Measurements from ENCODE around the gene EN1. TPM values are rescaled to one million over a fixed set of nuclear protein-coding genes. Genes with fewer than 3 reads are reported as not detected.

Gene EN1
- total and polyA plus RNA-seq, 7 donors, result 0.70 to 9.5 (median 1.1) TPM

- peaks cover 0 to 9% (median 0%) of the 10 kb centered on the region in 3 donors for H3K27me3 ChIP-seq (ENCODE audit: insufficient read depth in 3 of 3, low read length in 2 of 3)
- no peak overlapping the region for H3K27ac ChIP-seq
- no peaks in the 10 kb centered on the region for H3K9me3 ChIP-seq
- no peaks in the 10 kb centered on the region for H3K36me3 ChIP-seq (ENCODE audit: insufficient read depth in 1 of 2, low read depth in 1 of 2)
- 45 to 60% (median 57%) methylated on average over 4 of the region's 4 CpGs for WGBS, 3 donors
- TF ChIP-seq CTCF (IDR thresholded peaks at IDR 0.05), result no peak
- H3K4me3 ChIP-seq, result no peak overlapping the region
- DNase-seq (no peak), ATAC-seq (peak in 2 of 4 donors; percentile 47 to 84)
- H3K4me1 ChIP-seq, result no peaks in the 10 kb centered on the region
- intact Hi-C loops (cut with DNase I), result no loop called here
These were observed 46.3 kb downstream of the EN1 start for GRCh38 chr2:118801151-118801550.

GRCh38 chr2:118800736-118801135, 46.7 kb downstream of the EN1 start:
- TF ChIP-seq CTCF (IDR thresholded peaks at IDR 0.05), result no peak
- WGBS, 3 donors, result 83 to 90% (median 84%) methylated on average over 4 of the region's 4 CpGs
- peaks cover 0 to 9% (median 0%) of the 10 kb centered on the region in 3 donors for H3K27me3 ChIP-seq (ENCODE audit: insufficient read depth in 3 of 3, low read length in 2 of 3)
- H3K36me3 ChIP-seq (ENCODE audit: insufficient read depth in 1 of 2, low read depth in 1 of 2), result no peaks in the 10 kb centered on the region
- H3K4me3 ChIP-seq, result no peak overlapping the region
- H3K4me1 ChIP-seq, result no peaks in the 10 kb centered on the region
- no peak overlapping the region for H3K27ac ChIP-seq
- DNase-seq, result no peak
- no peak for ATAC-seq
- intact Hi-C loops (cut with DNase I), result no loop called here
- H3K9me3 ChIP-seq, result no peaks in the 10 kb centered on the region

GRCh38 chr2:118794546-118794945, 52.9 kb downstream of the EN1 start:
- ATAC-seq (peak in 2 of 4 donors; percentile 65 to 69), DNase-seq (no peak)
- no peak for TF ChIP-seq CTCF (IDR thresholded peaks at IDR 0.05)
- Histone ChIP-seq H3K4me1 (no peaks in the 10 kb centered on the region), H3K27ac (no peak overlapping the region), H3K4me3 (no peak overlapping the region), H3K36me3 (ENCODE audit: insufficient read depth in 1 of 2, low read depth in 1 of 2) (no peaks in the 10 kb centered on the region), H3K27me3 (ENCODE audit: insufficient read depth in 3 of 3, low read length in 2 of 3) (peaks cover 0 to 9% (median 0%) of the 10 kb centered on the region in 3 donors), H3K9me3 (no peaks in the 10 kb centered on the region)
- WGBS, 3 donors, result 64 to 69% (median 69%) methylated on average over 4 of the region's 4 CpGs
- intact Hi-C loops (cut with DNase I), result no loop called here

Other genes with a start within 250 kb of the EN1 start
- 1 to 10 TPM; 1.6 to 5.8 (median 3.5) TPM for gene MARCO, start 94.5 kb upstream of the EN1 start, total RNA-seq
- gene MARCO, start 94.5 kb upstream of the EN1 start, polyA plus RNA-seq, result 1 to 10 TPM in 2 of 3 donors, under 1 TPM in 1; 0.18 to 6.1 (median 2.6) TPM

Measured in psoas muscle (tissue), 8 donors.